ENCODE data around the gene SAP30L. TPM values are rescaled to one million over a fixed set of nuclear protein-coding genes. Genes with fewer than 3 reads are reported as not detected.

Gene SAP30L
- total and polyA plus RNA-seq, 2 of the 13 experiments (the other 11 are each of a cell fraction or from before 2014, with no cell fraction given): 27.9 to 37.2 TPM

DNA sequence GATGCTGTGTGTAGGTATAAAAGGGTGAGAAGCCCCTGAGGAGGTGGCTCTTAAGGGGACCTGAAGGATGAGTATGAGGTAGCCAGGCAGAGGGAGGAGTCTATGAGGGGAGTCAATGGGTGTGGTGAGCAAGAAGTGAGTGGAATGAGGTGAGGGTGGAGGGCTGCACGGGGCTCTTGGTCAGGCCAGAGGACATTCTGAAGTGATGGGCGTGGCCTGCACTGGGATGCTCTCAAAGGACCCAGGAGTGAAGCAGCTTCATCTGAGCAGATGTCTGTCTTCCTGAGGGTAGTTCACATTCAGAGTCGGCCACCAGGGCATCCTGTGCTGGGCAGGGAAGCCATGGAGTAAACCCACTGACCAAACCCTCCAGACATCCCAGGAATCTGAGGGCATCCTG, 45.1 kb upstream of the SAP30L start:
- Histone ChIP-seq H3K9me3 (ENCODE audit: low read length) (no peaks in the 10 kb centered on the region), H3K27me3 (ENCODE audit: control insufficient read depth in 1 of 2, insufficient read depth in 2 of 2, low read length in 2 of 2) (no peaks in the 10 kb centered on the region), H3K36me3 (replicated peaks in 1 of 2; ENCODE audit: control insufficient read depth in 1 of 2, insufficient read depth in 2 of 2, low read length in 2 of 2) (no peaks in the 10 kb centered on the region), H3K4me1 (ENCODE audit: insufficient read depth, low read length) (0 out of 2 replicates have a peak, but pooled peaks cover 9% of the 10 kb centered on the region), H3K4me2 (ENCODE audit: low read depth, low read length) (no peak overlapping the region), H4K20me1 (ENCODE audit: insufficient read depth, low read length) (no peaks in the 10 kb centered on the region), H3K27ac (ENCODE audit: extremely low read length, insufficient read depth, low read length) (no peak overlapping the region), H2AFZ (ENCODE audit: low read length) (no peak overlapping the region), H3K79me2 (ENCODE audit: insufficient read depth, low read length) (no peaks in the 10 kb centered on the region), H3K9ac (ENCODE audit: insufficient read depth, low read depth, low read length) (no peak overlapping the region), H3K4me3 (replicated peaks in 1 of 3; ENCODE audit: insufficient read depth in 1 of 3, low read depth in 2 of 3, low read length in 3 of 3) (no peak overlapping the region)
- CTCF ChIA-PET (ENCODE audit: low intra/inter-chr PET ratio, low total read pairs): no interaction called here
- no TSS peak for BruUV-seq (replicated peaks)
- TF ChIP-seq SATB2 (CRISPR knock-in tag; IDR thresholded peaks at IDR 0.05) (no peak), ZSCAN29 (CRISPR knock-in tag; conservative IDR thresholded peaks at IDR 0.05) (no peak), ZFP41 (CRISPR knock-in tag; IDR thresholded peaks at IDR 0.05; ENCODE audit: borderline replicate concordance) (no peak), ZNF235 (CRISPR knock-in tag; IDR thresholded peaks at IDR 0.05; ENCODE audit: borderline replicate concordance) (no peak)
- TF ChIP-seq, protein P1, sequence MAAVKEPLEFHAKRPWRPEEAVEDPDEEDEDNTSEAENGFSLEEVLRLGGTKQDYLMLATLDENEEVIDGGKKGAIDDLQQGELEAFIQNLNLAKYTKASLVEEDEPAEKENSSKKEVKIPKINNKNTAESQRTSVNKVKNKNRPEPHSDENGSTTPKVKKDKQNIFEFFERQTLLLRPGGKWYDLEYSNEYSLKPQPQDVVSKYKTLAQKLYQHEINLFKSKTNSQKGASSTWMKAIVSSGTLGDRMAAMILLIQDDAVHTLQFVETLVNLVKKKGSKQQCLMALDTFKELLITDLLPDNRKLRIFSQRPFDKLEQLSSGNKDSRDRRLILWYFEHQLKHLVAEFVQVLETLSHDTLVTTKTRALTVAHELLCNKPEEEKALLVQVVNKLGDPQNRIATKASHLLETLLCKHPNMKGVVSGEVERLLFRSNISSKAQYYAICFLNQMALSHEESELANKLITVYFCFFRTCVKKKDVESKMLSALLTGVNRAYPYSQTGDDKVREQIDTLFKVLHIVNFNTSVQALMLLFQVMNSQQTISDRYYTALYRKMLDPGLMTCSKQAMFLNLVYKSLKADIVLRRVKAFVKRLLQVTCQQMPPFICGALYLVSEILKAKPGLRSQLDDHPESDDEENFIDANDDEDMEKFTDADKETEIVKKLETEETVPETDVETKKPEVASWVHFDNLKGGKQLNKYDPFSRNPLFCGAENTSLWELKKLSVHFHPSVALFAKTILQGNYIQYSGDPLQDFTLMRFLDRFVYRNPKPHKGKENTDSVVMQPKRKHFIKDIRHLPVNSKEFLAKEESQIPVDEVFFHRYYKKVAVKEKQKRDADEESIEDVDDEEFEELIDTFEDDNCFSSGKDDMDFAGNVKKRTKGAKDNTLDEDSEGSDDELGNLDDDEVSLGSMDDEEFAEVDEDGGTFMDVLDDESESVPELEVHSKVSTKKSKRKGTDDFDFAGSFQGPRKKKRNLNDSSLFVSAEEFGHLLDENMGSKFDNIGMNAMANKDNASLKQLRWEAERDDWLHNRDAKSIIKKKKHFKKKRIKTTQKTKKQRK (IDR thresholded peaks at IDR 0.05; ENCODE audit: low read length): no peak
- TF ChIP-seq, protein P2, sequence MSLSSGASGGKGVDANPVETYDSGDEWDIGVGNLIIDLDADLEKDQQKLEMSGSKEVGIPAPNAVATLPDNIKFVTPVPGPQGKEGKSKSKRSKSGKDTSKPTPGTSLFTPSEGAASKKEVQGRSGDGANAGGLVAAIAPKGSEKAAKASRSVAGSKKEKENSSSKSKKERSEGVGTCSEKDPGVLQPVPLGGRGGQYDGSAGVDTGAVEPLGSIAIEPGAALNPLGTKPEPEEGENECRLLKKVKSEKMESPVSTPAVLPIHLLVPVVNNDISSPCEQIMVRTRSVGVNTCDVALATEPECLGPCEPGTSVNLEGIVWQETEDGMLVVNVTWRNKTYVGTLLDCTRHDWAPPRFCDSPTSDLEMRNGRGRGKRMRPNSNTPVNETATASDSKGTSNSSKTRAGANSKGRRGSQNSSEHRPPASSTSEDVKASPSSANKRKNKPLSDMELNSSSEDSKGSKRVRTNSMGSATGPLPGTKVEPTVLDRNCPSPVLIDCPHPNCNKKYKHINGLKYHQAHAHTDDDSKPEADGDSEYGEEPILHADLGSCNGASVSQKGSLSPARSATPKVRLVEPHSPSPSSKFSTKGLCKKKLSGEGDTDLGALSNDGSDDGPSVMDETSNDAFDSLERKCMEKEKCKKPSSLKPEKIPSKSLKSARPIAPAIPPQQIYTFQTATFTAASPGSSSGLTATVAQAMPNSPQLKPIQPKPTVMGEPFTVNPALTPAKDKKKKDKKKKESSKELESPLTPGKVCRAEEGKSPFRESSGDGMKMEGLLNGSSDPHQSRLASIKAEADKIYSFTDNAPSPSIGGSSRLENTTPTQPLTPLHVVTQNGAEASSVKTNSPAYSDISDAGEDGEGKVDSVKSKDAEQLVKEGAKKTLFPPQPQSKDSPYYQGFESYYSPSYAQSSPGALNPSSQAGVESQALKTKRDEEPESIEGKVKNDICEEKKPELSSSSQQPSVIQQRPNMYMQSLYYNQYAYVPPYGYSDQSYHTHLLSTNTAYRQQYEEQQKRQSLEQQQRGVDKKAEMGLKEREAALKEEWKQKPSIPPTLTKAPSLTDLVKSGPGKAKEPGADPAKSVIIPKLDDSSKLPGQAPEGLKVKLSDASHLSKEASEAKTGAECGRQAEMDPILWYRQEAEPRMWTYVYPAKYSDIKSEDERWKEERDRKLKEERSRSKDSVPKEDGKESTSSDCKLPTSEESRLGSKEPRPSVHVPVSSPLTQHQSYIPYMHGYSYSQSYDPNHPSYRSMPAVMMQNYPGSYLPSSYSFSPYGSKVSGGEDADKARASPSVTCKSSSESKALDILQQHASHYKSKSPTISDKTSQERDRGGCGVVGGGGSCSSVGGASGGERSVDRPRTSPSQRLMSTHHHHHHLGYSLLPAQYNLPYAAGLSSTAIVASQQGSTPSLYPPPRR (CRISPR knock-in tag; IDR thresholded peaks at IDR 0.05; ENCODE audit: borderline replicate concordance): no peak
- no peak for DNase-seq (ENCODE audit: low spot score)
- no peak for ATAC-seq
- FAIRE-seq: no peak
- in situ Hi-C loops (cut with HindIII; ENCODE audit: extremely low pct_ligation_motif_present, low pct_unique_long_range_greater_than_20kb) (no loop called here), intact Hi-C loops (cut with micrococcal nuclease; ENCODE audit: unreplicated experiment) (loop anchor here (10.0 kb wide), 1 partner anchor 66 kb away; no protein-coding TSS in a partner anchor)
- 83% methylated on average over 2 of the region's 3 CpGs for WGBS (ENCODE audit: low lambda C conversion rate)
- POLR2A ChIA-PET: no interaction called here
